BLaER1 (cell line): ENCODE data around the gene UGCG.
A peak's percentile ranks its signal among the peaks of the same experiment; 100 is the strongest.

Experiments used
- H3K27ac ChIP-seq: shearing (Covaris generic); formaldehyde crosslinking; 2 replicates; pipeline ENCODE4 v1.8.1; 2022
- H3K27me3 ChIP-seq: shearing (Covaris generic); formaldehyde crosslinking; 2 replicates; pipeline ENCODE4 v1.8.1; 2022
- H3K36me3 ChIP-seq: shearing (Covaris generic); formaldehyde crosslinking; 2 replicates; pipeline ENCODE4 v1.8.1; 2022
- H3K4me1 ChIP-seq: shearing (Covaris generic); formaldehyde crosslinking; 2 replicates; pipeline ENCODE4 v1.8.1; 2022
- H3K4me2 ChIP-seq: shearing (Covaris generic); formaldehyde crosslinking; 2 replicates; pipeline ENCODE4 v1.8.1; 2022
- H3K4me3 ChIP-seq: shearing (Covaris generic); formaldehyde crosslinking; 2 replicates; pipeline ENCODE4 v1.8.1; 2022
- H3K9ac ChIP-seq: shearing (Covaris generic); formaldehyde crosslinking; 2 replicates; pipeline ENCODE4 v1.8.1; 2022
- H3K9me3 ChIP-seq: shearing (Covaris generic); formaldehyde crosslinking; 2 replicates; pipeline ENCODE4 v1.8.1; 2022
- H4K20me1 ChIP-seq: shearing (Covaris generic); formaldehyde crosslinking; 2 replicates; pipeline ENCODE4 v1.8.1; 2022
- Cebpa-rat ChIP-seq: shearing (Covaris generic); IDR thresholded peaks from 2 replicates; pipeline ENCODE4 v1.8.1; 2022

The UGCG gene

GRCh38 chr9:111966861-111967291, 70.3 kb downstream of the UGCG start:
- H3K4me3 ChIP-seq = no peak overlapping the region
- no peaks in the 10 kb centered on the region for H4K20me1 ChIP-seq
- no peak for TF ChIP-seq Cebpa-rat
- no peak overlapping the region for H3K9ac ChIP-seq
- H3K27me3 ChIP-seq = no peaks in the 10 kb centered on the region
- no peaks in the 10 kb centered on the region for H3K36me3 ChIP-seq
- no peaks in the 10 kb centered on the region for H3K4me1 ChIP-seq
- no peak overlapping the region for H3K27ac ChIP-seq
- H3K9me3 ChIP-seq = no peaks in the 10 kb centered on the region
- H3K4me2 ChIP-seq = no peak overlapping the region

- Histone ChIP-seq H3K4me3 (no peak overlapping the region), H3K4me2 (no peak overlapping the region), H3K36me3 (no peaks in the 10 kb centered on the region), H3K27me3 (no peaks in the 10 kb centered on the region), H3K9me3 (no peaks in the 10 kb centered on the region), H4K20me1 (no peaks in the 10 kb centered on the region), H3K27ac (no peak overlapping the region), H3K4me1 (no peaks in the 10 kb centered on the region), H3K9ac (no peak overlapping the region)
- no peak for TF ChIP-seq Cebpa-rat
Observed at GRCh38 chr9:111967621-111968020, 71.0 kb downstream of the UGCG start.

- Histone ChIP-seq H3K4me2 (no peak overlapping the region), H3K27me3 (no peaks in the 10 kb centered on the region), H3K4me3 (no peak overlapping the region), H4K20me1 (no peaks in the 10 kb centered on the region), H3K4me1 (no peaks in the 10 kb centered on the region), H3K36me3 (no peaks in the 10 kb centered on the region), H3K27ac (no peak overlapping the region), H3K9ac (no peak overlapping the region), H3K9me3 (no peaks in the 10 kb centered on the region)
- TF ChIP-seq Cebpa-rat = no peak
Observed at GRCh38 chr9:111969061-111969460, 72.4 kb downstream of the UGCG start.

- H3K27me3 ChIP-seq = no peaks in the 10 kb centered on the region
- H3K36me3 ChIP-seq = no peaks in the 10 kb centered on the region
- H3K27ac ChIP-seq = no peak overlapping the region
- no peak for TF ChIP-seq Cebpa-rat
- H3K9me3 ChIP-seq = no peaks in the 10 kb centered on the region
- H3K9ac ChIP-seq = no peak overlapping the region
- no peak overlapping the region for H3K4me3 ChIP-seq
- H3K4me2 ChIP-seq = no peak overlapping the region
- no peaks in the 10 kb centered on the region for H4K20me1 ChIP-seq
- H3K4me1 ChIP-seq = no peaks in the 10 kb centered on the region
Observed at GRCh38 chr9:111969622-111970021, 73.0 kb downstream of the UGCG start.

- Histone ChIP-seq H3K27ac (no peak overlapping the region), H3K4me1 (no peaks in the 10 kb centered on the region), H3K9ac (no peak overlapping the region), H3K4me2 (no peak overlapping the region), H3K9me3 (no peaks in the 10 kb centered on the region), H3K27me3 (no peaks in the 10 kb centered on the region), H3K36me3 (no peaks in the 10 kb centered on the region), H4K20me1 (no peaks in the 10 kb centered on the region), H3K4me3 (no peak overlapping the region)
- no peak for TF ChIP-seq Cebpa-rat
Observed at GRCh38 chr9:111970827-111971226, 74.2 kb downstream of the UGCG start.

GRCh38 chr9:111974092-111974681, 77.6 kb downstream of the UGCG start:
- TF ChIP-seq Cebpa-rat = no peak
- H3K4me3 ChIP-seq = no peak overlapping the region
- no peaks in the 10 kb centered on the region for H3K9me3 ChIP-seq
- no peaks in the 10 kb centered on the region for H4K20me1 ChIP-seq
- H3K4me2 ChIP-seq = no peak overlapping the region
- peaks cover 7% of the 10 kb centered on the region for H3K4me1 ChIP-seq
- H3K27me3 ChIP-seq = no peaks in the 10 kb centered on the region
- no peaks in the 10 kb centered on the region for H3K36me3 ChIP-seq
- H3K27ac ChIP-seq = no peak overlapping the region
- no peak overlapping the region for H3K9ac ChIP-seq

- Histone ChIP-seq H3K9me3 (no peaks in the 10 kb centered on the region), H3K36me3 (no peaks in the 10 kb centered on the region), H3K27me3 (no peaks in the 10 kb centered on the region), H3K4me2 (no peak overlapping the region), H3K9ac (no peak overlapping the region), H3K4me1 (peaks cover 7% of the 10 kb centered on the region), H4K20me1 (no peaks in the 10 kb centered on the region), H3K27ac (no peak overlapping the region), H3K4me3 (no peak overlapping the region)
- TF ChIP-seq Cebpa-rat = no peak
Observed at GRCh38 chr9:111975709-111976108, 79.1 kb downstream of the UGCG start.

- Histone ChIP-seq H4K20me1 (no peaks in the 10 kb centered on the region), H3K9ac (no peak overlapping the region), H3K27me3 (no peaks in the 10 kb centered on the region), H3K9me3 (no peaks in the 10 kb centered on the region), H3K27ac (no peak overlapping the region), H3K4me3 (no peak overlapping the region), H3K36me3 (no peaks in the 10 kb centered on the region), H3K4me1 (peaks cover 13% of the 10 kb centered on the region), H3K4me2 (no peak overlapping the region)
- TF ChIP-seq Cebpa-rat = no peak
Observed at GRCh38 chr9:111978616-111979015, 82.0 kb downstream of the UGCG start.

- H3K9me3 ChIP-seq = no peaks in the 10 kb centered on the region
- H3K27ac ChIP-seq = no peak overlapping the region
- H3K4me3 ChIP-seq = no peak overlapping the region
- H3K27me3 ChIP-seq = no peaks in the 10 kb centered on the region
- H3K9ac ChIP-seq = no peak overlapping the region
- H4K20me1 ChIP-seq = no peaks in the 10 kb centered on the region
- peaks cover 22% of the 10 kb centered on the region for H3K4me1 ChIP-seq
- H3K36me3 ChIP-seq = no peaks in the 10 kb centered on the region
- no peak overlapping the region for H3K4me2 ChIP-seq
- no peak for TF ChIP-seq Cebpa-rat
Observed at GRCh38 chr9:111979561-111979960, 82.9 kb downstream of the UGCG start.

- no peak overlapping the region for H3K27ac ChIP-seq
- H4K20me1 ChIP-seq = no peaks in the 10 kb centered on the region
- TF ChIP-seq Cebpa-rat = no peak
- H3K4me1 ChIP-seq = peaks cover 31% of the 10 kb centered on the region
- no peaks in the 10 kb centered on the region for H3K9me3 ChIP-seq
- no peak overlapping the region for H3K4me3 ChIP-seq
- H3K9ac ChIP-seq = no peak overlapping the region
- H3K4me2 ChIP-seq = no peak overlapping the region
- H3K27me3 ChIP-seq = no peaks in the 10 kb centered on the region
- no peaks in the 10 kb centered on the region for H3K36me3 ChIP-seq
Observed at GRCh38 chr9:111980398-111980797, 83.8 kb downstream of the UGCG start.

- H4K20me1 ChIP-seq = no peaks in the 10 kb centered on the region
- H3K36me3 ChIP-seq = no peaks in the 10 kb centered on the region
- no peak overlapping the region for H3K9ac ChIP-seq
- peak overlapping the region; percentile 24 for H3K27ac ChIP-seq
- peak overlapping the region; percentile 34 for H3K4me2 ChIP-seq
- no peaks in the 10 kb centered on the region for H3K27me3 ChIP-seq
- H3K9me3 ChIP-seq = no peaks in the 10 kb centered on the region
- H3K4me1 ChIP-seq = peaks cover 39% of the 10 kb centered on the region
- TF ChIP-seq Cebpa-rat = no peak
- H3K4me3 ChIP-seq = no peak overlapping the region
Observed at GRCh38 chr9:111983484-111983908, 86.9 kb downstream of the UGCG start.
